Anterior cingulate cortex (tissue), 58 donors: ENCODE measurements around the gene CFAP65.

Experiments used
- DNase-seq, 58 donors: peaks; one replicate each; lab custom pipeline; 2025; lab: John Stamatoyannopoulos, UW

Gene CFAP65

DNA sequence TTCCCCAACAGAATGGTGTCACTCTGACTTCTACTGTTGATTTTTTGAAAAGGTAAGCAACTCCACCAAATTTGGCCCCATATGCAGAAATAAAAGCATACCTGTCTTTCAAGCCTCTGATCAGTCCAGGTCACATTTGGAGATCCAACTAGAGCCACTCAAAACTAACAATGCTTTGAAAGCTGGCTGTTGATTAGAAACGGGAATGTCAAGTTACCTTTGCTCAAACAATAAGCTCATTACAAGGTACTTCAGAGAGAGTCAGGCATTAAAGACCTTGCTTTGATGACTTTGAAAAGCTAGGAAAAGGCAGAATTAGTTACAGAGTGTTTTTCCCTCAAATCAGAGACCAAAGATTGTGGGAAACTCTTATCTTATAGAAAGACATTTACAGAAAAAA lies 24.2 kb upstream of the CFAP65 start:
- DNase-seq, result no peak

DNA sequence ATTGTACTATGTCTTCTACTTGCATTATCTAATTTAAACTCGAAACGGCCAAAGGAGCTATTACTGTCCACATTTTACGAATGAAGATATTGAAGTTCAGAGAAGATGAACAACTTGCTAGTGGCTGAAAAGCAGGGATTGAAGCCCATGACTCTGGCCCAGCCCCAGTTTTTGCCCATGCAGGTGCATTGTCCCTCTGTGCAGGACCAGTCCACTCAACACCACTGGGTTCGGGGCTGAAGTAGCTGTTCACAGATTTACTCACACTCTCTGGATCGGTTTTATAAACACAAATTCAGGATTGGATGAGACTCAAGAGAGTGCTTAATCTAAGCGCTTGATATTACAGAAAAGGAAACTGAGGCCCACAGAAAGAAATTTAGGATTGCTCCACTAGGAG lies 20.8 kb upstream of the CFAP65 start:
- DNase-seq, result no peak

GRCh38 chr2:219060821-219061791 lies 19.8 kb upstream of the CFAP65 start, which contains the start of gene IHH:
TSS of gene IHH (minus strand) at chr2:219060921. CDS start at chr2:219060467, 454 bp downstream.
- DNase-seq, result no peak

DNA sequence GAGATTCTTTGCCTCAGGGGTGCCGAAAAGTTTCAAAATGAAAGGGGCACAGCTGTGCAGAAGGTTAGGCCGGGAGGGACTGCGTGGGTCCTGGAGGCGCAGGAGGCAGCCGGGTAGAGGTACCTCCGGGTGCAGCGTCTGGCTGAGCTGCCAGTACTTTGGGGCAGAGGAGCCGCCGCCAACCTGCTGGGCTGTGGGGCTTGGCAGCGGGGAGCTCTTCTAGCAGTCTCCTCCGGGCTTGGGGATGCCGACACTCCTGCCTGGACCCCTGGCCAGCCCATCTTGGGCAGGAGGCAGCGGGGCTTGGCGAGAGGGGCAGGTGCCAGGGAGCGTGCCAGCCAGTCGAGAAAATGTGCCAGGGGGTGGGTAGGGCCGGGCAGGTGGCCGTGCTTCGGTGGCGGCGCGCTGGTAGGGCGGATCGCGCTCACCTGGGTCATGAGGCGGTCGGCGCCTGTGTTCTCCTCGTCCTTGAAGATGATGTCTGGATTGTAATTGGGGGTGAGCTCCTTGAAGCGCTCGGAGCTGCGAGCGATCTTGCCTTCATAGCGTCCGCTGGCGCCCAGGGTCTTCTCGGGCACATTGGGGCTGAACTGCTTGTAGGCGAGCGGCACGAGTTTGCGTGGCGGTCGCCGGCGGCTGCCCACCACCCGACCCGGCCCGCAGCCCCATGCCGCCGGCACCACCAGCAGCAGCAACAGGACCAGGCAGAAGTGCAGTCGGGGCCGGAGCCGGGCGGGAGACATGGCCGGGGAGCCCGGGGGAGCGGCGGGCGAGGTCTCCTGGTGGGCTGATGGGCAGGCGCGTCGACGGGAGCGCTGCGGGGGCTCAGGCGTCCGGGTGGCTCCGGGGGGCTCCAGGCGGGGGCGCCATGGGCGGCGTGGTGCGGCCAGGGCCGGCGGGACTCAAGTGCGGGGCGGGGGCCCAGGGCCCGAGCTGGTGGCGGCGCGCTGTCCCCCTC lies 18.7 kb upstream of the CFAP65 start:
- no peak for DNase-seq

DNA sequence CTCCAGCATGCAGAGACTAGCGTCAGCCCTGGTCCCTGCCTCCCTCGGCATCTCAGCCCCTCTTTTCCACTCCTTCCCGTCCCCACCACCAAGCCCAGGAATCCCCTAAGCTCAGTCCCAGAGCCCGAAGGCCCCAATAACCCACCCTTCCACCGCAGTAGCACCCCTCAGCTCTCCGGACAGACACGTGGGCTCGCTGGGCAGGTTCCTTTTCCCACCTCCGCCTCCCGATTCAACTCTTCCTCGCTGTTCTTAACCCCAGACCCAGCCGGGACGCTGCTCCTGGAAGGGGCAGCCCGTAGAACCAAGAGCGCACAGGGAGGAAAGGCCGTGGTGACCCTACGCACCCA lies 18.0 kb upstream of the CFAP65 start:
- no peak for DNase-seq

DNA sequence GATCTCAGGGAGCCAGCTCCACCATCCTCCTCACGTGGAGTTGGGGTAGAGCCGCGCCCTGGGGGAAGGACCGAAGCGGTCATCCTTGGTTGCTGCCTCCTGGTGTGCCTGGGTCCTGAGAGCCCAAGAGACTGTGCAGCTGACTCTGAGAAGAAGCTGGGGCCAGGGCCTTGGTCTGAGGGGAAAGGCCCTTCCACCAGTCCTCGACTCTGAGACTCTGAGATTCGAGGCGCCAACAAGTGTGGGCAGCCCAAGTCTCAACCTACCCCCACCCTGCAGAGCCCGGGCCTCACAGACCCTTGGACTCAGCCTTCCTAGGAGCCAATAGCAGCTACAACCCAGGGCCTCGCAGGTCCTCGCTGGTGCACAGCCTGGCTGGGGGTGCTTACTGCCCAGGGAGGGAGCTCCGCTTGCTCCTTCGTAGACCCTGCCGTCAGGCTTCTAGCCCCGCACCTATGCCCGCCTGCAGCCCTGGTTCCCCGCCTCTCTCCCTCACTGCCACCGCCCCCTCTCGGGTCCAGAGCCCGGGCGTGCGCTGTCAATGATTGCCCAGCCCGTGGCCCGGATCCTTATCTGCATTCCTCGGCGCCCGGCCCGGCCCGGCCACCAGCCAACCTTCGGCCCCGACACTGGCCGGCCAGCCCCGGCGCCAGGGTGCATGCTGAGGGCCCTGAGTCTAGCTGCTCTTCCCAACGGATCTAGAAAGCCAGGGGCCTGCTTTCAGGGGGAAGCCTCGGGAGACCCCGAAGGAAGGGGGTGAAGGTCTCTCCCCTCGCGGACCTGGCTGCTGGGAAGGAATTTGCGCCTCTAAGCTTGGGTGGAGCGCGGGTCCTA lies 17.4 kb upstream of the CFAP65 start:
- no peak for DNase-seq

DNA sequence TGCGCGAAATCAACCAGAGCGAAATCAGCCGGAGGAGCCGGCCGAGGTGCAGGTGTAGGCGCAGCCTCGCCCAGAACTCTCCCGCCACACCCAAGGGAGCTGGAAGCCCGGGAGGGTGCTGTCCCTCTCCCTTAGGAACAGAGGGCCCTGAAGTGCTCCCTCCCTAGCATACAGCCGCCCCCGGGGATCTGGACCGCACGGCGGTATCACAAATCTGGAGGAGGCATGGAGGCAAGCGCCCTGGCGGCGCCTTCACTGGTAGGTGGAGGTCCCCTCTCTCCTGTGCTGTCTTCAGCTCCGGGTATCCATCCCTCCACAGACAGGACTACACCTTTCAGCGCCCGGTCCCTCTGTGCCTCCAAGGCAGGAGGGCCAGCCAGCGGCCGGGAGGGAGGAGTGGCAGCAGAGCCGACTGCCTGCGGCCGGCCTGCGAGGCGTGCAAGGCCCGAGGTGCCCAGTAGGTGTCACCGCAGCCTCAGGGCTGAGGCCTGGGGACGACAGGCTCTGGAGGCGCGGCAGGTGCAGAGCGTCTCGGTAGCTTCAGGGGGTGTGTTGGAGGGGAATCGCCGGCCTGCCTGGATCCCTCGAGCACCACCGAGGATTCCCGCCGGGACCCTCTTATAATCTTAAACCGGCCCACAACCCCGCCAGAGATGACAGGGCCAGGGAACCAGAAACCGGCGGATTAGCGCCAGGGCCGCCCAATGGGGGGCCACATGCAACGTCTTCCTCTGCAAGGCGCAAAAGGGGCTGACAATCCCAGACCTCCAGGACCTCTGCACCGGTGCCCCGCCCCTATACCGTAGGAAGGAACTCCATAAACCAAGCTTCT lies 16.6 kb upstream of the CFAP65 start:
- peak in 52 of 58 donors; percentile 10 to 76 (median 48) for DNase-seq

- no peak for DNase-seq
Observed at GRCh38 chr2:219056896-219057708, 15.8 kb upstream of the CFAP65 start.

DNA sequence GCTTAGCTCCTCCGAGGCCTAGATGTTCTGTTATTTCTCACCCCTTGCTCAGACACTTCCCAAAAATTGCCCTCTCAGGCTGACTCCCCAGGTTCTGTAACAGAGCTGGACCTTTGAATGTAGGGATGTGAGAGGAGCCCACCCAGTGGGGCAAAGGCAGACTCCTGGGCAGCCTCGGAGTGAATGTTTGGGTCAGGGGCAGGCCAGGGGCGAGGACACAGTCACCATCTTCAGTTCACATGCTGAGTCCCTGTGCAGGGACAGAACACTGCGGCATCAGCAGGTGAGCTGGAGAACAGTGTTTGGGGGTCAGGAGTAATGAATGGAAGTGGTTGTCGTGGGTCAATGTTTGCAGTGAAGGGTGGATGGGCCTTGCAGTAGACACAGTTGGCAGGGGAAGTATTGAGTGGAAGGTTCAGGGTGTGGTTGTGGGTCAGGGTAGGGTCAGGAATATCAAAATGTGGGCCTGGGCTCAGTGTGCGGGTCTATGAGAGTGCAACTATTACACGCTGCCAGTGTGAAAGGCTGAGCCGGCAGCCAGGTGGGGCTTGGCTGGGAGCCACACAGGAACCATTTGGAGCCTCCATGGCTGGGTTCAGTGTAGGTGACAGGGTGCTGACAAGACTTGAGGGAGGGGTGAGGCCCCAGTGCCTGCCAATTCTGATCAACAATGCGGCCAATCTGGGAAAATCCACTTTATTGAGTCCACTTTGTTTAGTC lies 15.0 kb upstream of the CFAP65 start:
- no peak for DNase-seq

DNA sequence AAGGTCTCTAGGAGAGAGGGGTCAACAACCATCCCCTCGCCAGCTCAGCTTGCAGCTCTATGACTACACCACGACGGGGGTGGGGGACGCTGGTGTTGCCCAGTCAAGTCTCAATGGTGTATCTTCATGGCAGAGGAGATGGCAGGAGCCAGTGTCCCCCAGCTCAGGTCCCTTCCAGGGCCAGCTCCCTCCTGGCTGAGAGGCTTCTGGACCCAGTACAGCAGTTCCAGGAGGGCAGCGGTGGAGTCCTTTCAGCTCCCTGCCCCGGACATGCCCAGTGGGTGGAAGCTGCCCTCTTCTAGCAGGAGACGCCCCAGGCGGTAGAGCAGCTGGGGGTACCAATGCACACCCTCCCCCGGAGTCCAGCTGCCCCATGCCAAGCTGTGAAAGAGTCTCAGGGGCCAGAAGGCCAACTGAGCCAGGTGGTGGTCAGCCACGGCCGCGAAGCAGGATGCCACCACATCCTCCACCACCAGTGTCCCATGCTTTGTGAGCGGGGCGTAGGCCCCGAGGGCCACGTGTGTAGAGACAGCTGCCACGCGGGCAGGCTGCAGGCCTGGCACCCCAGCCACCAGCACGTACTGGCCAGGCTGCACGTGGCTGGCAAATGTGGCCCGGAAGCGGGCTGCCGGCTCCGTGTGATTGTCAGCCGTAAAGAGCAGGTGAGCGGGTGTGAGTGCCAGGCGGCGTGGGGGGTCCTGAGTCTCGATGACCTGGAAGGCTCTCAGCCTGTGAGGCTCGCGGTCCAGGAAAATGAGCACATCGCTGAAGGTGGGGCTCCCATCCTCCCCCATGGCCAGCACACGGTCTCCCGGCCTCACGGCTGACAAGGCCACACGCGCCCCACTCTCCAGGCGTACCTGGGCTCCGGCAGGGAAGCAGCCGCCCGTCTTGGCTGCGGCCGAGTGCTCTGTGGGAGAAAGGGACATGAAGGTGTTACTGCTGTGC lies 13.9 kb upstream of the CFAP65 start:
- no peak for DNase-seq

DNA sequence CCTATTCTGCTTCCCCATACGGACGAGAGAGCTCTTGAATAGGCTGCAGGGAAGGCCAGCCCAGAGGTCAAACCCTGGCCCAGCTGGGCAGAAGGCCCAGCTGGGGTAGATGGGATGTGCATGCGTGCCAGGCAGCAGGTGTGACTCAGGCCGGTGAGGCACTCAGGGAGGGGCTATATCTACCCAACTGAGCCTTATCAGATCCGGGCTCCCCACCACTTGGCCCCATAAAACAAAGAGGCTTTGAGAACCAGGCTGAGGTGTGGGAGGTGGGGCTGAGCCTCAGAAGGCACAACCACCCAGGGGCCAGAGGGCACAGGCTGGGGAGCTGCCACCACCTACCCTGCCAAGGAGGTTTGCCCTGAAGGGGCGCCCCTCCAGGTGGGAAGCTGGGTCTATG lies 8.0 kb upstream of the CFAP65 start:
- DNase-seq, result no peak

DNA sequence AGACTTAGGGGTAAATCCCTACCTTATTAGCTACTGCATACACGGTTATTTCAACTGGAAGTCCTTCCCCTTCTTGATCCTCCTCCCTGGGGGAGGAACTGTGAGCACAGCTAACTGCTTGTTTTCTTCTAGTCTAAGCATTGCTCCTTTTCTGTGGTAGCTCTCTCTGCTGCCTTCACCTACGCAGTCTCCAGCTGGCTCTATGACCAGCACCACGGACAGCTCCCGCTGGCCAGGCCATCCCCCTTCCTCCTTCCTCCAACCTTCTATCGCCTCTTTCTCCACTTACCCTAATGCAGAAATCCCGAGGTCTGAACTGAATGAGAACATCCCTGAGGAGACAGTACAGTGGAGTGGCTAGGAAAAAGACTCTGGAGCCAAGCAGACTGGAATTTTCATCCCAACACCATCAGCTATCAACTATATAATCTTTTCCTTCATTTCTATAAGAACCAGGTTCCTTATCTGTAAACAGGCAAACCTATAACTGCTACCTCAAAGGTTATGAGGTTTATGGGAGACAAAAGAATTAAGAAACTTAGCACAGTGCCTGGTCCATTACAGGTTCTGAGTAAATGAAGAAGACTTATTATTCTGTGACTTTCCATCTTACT lies 4.7 kb upstream of the CFAP65 start:
- no peak for DNase-seq

DNA sequence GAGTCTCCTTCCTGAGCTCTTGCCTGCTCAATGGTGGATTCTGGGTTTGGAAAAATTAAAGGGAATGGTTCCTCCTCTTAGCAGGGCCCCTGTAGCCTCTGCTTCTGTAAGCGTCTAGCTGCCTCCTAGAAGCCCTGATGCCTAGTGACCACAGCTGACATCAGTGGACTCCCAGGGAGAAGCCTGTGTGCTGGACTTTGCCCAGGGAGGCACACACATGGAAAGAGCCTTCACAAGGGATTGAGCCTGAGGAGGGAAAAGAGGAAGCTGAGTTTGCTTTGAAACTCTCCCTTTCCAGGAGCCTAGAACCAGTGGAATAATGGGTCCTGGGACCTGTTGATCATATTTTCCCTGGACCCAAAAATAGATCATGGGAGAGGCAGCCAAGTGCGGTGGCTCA lies 1.4 kb upstream of the CFAP65 start:
- no peak for DNase-seq

DNA sequence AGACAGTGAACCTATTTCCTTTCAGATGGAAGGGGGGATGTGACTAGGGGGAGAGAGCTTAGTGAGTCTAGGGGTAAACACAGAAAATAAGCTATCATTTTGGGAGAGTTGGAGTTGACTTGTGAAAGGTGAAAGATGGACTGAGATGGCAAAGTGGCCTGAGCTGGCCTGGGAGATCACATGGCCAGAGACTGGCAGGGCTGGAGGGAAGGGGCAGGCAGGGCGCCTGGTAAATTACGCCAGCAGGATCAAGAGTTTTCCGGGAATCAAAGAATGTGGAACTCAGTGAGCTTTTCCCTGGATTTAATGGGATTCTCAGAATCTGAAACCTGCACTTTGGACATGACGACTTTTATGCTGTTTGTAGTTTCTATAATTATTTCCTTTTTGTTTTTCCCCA lies 841 bp upstream of the CFAP65 start:
- no peak for DNase-seq

DNA sequence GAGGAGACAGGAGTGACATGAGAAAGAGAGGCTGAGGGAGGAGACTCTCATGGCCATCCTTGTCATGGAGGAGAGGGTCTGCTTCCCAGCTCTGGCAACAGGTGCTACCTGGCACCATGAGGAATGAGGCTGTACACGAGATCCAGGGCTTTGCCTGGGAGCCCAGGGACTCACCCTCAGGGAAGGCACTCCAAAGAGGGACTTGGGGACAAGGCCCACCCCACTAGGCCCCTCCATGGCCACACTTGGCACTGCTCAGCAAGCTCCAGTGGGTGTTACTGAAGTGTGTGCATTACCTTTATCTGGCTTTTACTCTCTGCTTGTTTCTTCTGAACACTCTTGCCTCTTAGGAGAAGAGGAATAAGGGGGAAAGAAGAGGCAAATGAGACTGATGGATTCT lies 2.7 kb downstream of the CFAP65 start:
- no peak for DNase-seq

- DNase-seq, result no peak
Observed at GRCh38 chr2:219037783-219038499, 3.4 kb downstream of the CFAP65 start.
